Activated naive CD4-positive, alpha-beta T cell (primary cell): ENCODE data around the gene SERTAD2.

Experiments used
- DNase-seq, 4 experiments: peaks; one replicate each; lab custom pipeline; 2025; lab: John Stamatoyannopoulos, UW

The SERTAD2 gene, protein sequence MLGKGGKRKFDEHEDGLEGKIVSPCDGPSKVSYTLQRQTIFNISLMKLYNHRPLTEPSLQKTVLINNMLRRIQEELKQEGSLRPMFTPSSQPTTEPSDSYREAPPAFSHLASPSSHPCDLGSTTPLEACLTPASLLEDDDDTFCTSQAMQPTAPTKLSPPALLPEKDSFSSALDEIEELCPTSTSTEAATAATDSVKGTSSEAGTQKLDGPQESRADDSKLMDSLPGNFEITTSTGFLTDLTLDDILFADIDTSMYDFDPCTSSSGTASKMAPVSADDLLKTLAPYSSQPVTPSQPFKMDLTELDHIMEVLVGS

DNA sequence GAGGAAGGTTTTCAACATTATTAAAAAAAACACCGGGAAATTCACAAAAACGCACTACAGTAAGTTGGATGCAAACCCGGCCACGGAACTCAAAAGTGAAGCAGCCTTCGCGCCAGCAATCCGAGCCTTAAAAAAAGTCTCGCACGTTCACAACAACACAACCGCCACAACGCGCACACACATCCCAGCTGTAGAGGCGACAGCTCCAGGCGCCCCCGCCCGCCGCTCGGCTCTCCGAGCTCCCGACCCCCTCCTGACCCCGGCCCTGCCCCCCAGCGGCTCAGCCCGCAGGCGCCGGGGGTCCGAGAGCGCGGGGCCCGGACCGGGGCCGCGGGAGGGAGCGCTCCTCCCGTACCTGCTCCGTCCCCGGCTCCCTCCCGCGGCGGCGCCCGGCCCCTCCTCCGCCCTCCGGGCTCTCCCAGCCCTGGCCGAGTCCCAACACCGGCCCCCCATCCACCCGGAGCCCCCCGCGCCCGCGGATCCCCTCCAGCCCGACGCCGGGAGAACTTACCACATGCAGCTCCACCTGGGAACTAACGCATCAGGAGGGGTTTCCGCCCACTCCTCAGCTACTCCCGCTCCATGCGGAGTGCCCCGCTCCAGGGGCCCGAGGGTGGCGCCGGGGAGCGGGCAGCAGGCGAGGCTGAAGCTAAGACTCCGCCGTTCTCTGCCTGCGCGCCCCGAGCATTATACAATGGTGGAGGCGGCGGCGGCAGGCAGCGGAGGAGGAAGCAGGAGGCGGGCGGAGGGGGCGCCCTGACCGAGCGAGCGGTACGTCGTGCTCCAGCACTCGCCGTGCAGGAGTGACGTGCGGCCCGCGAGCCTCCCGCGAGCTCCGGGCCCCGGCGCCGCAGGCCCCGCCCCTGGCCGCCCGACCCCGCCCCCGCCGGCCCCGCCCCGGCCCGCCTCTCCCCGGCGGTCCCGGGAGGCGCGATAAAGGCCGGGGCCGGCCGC is at the start of gene SERTAD2:
TSS of gene SERTAD2 (minus strand) at position 805 of the 954 bp plus-strand sequence. CDS start 17,042 bp downstream, outside the sequence.
- peak; percentile 32 to 84 (median 62) for DNase-seq

DNA sequence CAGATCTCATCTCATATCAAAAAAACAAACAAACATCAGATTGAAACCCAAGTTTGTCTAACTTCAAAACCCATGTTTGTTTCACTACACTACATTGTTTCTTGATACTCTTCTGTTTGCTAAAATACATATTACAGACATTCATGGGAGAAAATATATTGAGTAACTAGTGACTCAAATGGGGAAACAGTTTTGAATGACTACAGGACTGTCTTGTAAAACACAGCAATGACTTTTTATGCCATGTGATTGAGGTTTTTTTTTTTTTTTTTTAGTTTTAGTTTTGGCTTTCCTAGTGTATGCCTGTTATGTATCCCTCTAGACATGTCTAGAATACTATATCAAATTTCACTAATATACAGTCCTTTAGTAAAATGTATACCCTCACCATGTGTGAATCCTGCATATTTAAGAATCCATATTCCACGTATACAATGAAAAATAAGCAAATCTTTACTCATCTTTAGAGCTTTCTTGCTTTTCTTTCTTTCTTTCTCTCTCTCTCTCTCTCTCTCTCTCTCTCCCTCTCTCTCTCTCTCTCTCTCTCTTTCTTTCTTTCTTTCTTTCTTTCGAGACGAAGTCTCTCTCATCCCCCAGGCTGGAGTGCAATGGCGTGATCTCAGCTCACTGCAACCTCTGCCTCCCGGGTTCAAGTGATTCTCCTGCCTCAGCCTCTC is 46.6 kb upstream of the SERTAD2 start:
- DNase-seq: no peak

DNA sequence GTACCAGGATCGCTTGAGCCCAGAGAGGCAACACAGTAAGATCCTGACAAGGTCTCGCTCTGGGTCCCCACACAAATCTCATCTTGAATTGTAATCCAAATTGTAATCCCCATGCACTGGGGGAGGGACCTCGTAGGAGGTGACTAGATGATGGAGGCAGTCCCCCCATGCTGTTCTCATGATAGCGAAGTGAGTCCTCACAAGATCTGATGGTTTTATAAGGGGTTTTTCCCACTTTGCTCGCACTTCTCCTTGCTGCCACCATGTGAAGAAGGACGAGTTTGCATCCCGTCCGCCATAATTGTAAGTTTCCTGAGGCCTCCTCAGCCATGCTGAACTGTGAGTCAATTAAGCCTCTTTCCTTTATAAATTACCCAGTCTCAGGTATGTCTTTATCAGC is 46.0 kb upstream of the SERTAD2 start:
- no peak for DNase-seq

DNA sequence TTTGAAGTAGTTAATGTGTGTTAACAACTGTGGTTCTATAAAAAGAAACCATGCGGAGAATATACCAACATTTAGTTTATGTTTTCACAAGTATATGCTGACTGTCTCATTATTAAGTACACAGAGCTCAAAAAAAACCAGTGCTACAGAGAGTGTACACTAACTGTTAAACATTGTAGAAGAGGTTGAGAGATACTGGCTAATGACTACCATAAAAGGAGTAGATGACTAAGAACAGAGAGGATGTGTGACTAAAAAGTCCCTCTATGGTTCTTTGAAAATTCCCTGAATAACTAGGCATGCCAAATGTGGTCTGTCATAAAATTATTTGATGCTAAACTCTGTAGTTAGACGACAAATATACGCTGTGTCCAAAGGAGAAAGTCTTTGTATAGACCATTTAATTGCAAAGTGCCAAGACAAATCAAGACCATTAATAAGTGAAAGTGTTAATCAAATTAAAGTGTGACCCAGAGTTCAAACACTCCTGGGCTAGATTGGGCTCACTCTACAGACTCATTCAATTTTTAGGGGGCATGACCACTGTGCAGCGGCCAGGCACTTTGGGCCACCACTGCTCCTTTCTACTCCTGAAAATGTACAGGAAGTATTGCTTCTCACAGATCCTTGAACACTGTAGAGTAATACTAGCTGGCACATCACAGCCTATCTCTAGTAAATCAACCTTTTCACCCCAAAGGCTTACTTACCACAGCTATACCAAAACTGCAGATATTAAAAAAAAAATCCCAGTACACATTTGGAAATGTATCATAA is 45.1 kb upstream of the SERTAD2 start:
- DNase-seq: no peak

DNA sequence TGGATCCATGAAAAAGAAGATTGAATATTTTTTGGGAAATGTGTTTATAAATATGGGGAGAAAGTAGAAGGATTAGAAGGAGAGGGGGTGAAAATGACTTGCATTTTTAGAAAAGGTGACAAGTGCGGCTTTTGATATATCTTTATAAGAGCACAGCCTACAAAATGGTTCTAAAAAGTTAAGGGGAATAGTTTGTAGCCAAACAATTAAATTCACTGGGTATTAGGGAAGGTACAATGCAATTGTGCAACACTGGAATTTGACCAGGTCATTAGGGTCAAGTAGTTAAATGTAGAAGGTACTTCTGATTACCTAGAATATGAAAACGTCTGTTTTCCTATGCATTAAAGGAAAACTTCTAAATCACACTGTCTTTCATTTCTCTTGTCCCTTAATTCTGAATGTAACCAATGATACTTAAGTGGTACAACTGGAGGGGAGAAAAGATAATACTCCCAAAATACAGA is 44.5 kb upstream of the SERTAD2 start:
- DNase-seq: no peak

DNA sequence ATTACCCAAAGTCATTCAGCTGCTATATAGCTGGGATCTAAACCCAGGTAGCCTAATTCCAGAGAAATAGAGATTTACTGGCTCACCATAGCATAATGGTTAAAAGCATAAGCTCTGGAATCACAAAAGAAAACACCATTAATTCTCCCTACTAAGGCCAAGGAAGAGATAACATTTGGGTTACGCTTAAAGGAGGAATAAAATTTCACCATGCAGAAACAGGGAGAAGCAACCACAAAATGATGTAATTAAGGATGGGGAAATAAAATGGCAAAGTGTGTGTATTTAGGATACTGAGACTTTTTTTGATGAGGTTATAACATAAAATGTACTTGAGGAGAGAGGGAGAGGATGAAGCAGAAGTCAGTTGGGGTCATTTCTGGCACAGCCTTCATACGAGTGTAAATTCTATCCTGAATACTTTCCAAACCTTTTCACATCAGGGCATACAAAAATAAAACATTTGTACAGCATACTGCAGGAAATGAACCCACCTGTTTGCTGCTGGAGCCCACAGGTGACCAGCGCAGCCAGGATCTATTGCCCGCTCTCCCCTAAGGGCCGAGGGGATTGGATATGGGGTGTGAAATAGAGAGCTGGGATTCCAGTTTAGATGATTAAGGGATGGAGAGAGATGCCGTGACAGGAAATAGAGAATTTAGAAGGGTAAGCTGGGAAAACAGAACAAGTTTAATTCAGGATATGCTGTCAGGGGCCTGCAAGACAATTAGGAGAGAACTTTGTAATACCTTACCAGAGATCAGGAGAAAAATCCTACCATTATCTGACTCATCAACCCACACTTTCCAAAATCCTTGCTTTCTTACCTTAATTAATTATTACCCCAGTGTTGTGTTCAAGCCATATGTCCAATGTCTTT is 43.8 kb upstream of the SERTAD2 start:
- no peak for DNase-seq

DNA sequence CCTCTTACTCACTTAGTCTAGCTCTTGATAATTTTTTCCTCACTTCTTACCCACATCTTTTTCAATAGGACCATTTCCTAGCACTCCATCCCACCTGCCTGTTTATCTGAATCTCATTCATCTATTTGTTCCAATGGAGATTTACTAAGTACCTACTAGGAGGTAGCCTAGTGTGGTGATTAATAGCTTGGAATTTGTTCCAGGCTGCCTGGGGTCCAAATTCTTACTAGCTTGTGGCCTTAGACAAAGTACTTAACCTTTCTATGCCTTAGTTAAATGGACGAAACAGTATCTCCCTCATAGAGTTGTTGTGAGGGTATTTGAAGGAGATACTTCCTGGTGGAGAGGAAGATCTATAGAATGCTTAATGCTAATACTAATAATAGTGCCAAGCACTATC is 42.9 kb upstream of the SERTAD2 start:
- no peak for DNase-seq

DNA sequence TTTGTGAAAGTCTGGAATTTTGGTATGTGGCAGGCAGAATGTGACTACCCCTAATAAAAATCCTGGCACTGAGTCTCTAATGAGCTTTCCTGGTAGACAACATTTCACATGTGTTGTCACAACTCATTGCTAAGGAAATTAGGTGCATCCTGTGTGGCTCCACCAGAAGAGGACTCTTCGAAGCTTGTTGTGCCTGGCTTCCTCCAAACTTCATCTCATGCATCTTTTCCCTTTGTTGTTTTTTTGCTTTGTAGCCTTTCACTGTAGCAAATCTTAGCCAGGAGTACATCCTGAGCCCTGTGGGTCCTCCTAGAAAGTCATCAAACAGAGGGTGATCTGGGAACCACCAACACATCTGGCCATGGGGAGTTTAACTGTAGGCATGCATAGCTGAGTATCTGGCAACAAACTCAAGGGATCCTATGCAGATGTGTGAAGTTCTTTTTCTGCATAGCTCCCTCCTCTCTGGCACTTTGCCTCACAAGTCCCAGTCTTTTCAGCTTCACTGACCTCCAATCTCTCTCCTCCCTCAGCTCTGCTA is 42.1 kb upstream of the SERTAD2 start:
- DNase-seq: no peak

DNA sequence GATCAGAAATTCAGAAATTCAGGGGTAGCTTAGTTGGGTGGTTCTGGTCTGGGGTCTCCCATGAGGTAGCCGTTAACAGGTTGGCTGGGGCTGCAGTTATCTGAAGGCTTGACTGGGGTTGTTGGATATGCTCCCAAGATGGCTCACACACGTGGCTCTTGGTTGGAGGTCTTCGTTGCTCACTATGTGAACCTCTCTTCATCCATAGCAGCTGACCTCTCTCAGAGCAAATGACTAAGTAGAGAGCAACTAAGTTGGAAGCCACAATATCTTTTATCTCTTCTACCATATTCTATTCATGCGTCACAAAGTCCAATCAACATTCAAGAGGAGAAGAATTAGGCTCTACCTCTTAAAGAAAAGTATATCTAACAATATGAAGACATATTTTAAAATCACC is 38.7 kb upstream of the SERTAD2 start:
- DNase-seq: no peak

DNA sequence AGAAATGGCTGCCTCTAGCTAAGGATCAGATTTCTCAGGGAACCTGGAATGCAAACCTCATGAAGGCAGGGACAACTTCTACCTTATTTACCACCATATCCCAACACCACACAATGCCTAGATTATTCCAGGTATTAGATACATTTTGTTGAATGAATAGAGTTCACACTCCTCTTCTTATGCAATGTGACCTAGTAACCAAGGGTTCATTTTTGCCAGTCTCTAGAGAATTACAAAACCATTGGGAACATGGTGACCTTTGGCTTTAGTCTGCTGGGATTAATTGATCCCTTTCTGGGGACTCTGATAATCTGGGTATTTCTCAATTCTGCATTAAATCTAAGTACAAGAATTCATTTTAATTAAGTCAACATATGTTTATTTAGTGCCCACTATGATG is 35.2 kb upstream of the SERTAD2 start:
- no peak for DNase-seq

DNA sequence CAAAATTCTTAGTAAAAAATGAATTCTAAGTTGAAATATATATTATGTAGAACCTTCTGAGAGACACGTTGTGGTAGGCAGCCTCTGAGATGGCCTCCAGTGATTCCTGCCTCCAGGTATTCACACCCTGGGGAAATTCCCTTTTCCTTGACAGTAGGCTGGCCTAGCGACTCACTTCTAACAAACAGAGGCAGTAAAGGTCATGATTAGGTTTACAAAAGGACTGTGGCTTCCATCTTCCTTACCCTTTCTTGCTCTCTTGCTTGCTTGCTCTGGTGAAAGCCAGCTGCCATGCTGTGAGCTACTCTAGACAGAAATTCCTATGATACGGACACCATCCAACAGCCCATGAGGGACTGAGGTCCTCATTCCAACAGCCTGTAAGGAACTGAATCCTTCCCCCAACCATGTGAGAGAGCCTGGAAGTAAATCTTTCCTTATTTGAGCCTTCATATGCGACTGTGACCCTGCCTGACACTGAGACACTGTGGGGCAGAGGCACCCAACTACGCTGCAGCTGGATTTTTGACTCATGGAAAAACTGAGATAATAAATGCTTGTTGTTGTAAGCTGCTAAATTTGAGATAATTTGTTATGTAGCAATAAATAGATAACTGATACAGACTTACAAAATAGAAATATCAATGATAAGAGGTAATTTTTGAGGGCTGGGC is 32.7 kb upstream of the SERTAD2 start:
- DNase-seq: no peak

DNA sequence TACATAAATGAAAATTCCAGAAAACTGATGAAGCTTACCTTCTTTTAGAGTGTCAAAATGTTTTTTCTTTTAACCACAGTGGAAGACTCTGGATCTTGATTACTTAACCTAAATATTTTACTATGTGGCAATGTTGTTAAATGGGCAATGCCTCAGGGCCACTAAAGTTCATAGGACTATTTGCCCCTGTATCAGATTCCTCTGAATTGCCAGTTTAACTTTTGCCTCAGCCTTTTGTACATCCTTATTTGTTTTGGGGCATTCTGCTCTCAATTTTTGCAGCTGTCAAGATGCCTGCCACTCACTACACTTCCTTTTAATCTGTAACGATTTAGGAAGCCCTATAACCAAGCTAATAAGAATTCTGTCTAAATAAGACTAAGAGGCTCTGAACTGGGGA is 31.7 kb upstream of the SERTAD2 start:
- no peak for DNase-seq

DNA sequence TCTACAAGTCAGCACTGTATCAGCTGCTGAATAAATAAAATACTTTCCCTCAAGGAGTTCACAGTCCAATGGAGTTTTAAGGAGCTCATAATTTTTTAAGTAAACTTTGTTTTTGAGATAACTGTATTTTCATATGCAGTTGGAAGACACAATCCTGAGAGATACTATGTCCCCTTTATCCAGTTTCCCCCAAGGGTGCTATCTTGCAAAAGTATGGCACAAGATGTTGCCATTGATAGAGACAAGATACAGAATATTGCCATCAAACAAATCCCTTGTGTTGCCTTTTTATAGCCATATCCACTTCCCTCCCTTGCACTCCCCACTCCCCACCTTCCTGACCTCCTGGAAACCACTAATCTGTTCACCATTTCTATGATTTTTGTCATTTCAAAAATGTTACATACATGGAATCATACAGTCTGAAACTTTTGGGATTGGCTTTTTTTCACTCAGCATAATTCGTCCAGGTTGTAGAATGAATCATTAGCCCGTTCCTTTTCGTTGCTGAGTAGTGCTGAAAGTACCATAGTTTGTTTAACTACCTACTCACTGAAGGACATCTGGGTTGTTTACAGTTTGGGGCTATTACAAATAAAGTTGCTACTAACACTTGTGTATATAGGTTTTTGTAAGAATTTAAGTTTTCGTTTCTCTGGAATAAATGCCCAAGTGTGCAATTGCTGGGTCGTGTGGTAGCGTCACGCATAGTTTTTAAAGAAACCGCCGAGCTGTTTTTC is 30.2 kb upstream of the SERTAD2 start:
- DNase-seq: no peak

DNA sequence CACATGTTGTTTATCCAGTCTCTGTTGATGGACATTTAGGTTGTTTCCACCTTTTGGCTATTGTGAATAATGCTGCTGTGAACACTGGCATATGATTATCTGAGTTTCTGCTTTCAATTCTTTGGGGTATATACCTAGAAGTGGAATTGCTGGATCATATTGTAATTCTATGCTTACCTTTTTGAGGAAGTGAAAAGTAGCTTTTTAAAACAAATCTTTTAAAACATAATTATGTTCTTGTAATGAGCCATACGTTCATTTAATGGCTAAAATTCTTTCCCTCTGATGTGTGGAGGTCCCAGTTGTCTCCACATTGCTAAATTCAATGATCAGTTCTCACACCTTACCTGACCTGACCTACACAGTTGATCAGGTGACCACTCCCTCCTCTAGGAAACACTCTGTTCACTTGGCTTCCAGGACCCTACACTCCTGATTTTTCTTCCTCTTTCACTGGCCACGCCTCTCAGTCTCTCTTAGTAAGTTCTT is 27.8 kb upstream of the SERTAD2 start:
- no peak for DNase-seq

DNA sequence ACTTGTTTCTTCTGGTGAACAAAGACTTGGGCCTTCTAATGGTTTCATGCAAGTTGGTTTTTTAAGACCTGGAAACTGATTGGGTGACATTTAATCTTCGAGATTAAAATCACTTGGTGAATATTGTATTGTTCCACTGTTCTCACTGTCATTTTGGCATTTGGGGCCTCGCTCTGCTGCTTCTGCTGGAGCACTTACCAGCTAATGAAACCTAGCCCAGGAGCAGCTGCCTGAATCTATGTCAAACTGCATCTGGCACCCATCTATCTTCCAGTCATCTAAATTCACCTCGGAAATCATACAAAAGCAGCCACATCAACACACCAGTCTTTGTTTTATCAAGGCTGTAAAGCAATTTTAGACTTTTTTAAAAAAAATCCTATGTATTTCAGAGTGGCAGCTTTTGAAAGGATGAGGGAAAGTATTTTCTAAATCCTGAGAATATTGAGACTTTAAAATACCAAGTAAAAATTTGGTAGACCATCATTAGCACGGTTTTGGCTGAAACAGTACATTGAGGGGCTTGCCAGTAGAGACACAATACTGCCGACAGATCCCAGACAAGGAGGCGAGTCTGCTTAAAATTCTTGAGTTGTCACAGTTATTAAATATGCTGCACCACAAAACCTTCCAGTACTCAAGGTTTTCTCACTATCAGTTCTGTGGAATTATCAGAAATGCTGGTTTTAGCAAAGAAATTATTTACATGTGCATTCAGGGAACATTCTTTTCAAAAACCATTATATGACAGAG is 26.1 kb upstream of the SERTAD2 start:
- no peak for DNase-seq

DNA sequence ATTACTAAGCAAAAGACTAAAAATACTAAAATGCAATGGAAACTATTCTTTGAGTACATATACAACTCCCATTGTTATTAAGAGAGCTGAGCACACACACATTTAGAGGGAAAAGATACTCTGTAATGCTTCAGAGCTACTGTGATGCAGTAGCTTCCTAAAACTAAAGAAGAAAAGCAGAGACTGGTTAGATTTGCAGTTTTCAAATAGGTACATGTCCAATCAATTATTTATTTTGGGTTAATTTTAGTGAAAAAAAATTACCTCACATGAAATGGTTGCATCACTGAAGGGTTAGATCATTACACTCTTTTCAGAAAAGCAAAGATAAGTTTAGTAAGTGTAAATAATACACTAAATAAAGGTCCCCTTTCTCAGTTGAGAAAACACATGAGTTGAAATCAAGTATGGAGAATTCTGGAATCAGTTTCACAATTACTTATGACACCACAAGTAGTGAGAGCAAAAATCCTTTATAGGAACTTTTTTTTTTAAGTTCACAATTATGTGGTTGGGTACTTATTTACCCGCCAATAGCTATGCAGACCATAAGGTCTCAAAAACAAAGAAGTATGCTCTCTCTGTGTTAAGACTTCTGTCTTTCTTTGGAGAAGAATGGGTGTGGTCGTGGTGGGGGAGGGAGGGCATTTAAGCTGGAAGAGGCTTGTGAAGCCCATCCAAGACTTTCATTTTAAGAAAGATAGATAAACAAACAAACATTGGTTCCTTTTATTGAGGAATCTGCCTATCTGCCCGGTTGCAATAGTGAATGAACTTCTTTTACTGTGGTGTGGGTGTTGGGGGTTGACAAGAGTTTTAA is 25.3 kb upstream of the SERTAD2 start:
- no peak for DNase-seq

DNA sequence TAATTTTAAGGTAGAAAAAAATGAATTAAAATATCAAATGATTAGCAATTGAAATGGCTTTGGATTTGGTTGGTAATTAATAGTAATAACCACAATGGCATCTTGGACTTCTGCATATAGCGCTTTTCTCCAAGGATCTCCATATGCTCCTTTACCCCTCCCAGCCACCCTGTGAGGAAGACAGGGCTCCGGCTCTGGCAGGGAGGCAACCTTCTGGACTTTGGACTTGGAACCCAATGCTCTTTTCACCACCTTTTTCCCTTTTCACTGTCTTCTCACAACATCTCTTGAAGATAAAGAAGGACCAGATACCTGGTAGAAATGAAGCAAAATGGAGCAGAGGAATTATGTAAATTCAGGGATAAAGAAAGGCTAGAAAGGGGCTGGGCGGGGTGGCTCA is 23.8 kb upstream of the SERTAD2 start:
- no peak for DNase-seq
